Epithelial cell of esophagus (primary cell): ENCODE measurements around the gene PDZRN3.

Source experiments
- DNase-seq: peaks from one replicate; pipeline ENCODE4 v3.0.0; 2010; ENCODE audit warnings: low read depth
- H3K4me3 ChIP-seq: 2 replicates; pipeline ENCODE4 v1.5.1; 2011; ENCODE audit warnings: mild to moderate bottlenecking, low read length, control low read depth
- CTCF ChIP-seq: IDR thresholded peaks from 2 replicates; pipeline ENCODE4 v1.5.1; 2011; ENCODE audit warnings: low read depth, mild to moderate bottlenecking, low read length, control low read depth, inconsistent platforms; ENCODE audit not compliant: insufficient read depth; ENCODE audit errors: missing control alignments

Gene PDZRN3

GRCh38 chr3:73480187-73480672 is 144.5 kb downstream of the PDZRN3 start:
- DNase-seq: no peak

GRCh38 chr3:73479325-73479724 is 145.4 kb downstream of the PDZRN3 start:
- no peak overlapping the region for H3K4me3 ChIP-seq
- DNase-seq: no peak
- no peak for TF ChIP-seq CTCF

More at GRCh38 chr3:73480187-73480672, 144.5 kb downstream of the PDZRN3 start:
- TF ChIP-seq CTCF: no peak
- H3K4me3 ChIP-seq: no peak overlapping the region

GRCh38 chr3:73478858-73479257 is 145.9 kb downstream of the PDZRN3 start:
- H3K4me3 ChIP-seq: no peak overlapping the region
- no peak for TF ChIP-seq CTCF

GRCh38 chr3:73475717-73476116 is 149.0 kb downstream of the PDZRN3 start:
- DNase-seq: no peak
- no peak for TF ChIP-seq CTCF

More at GRCh38 chr3:73478858-73479257, 145.9 kb downstream of the PDZRN3 start:
- DNase-seq: no peak

GRCh38 chr3:73475175-73475574 is 149.6 kb downstream of the PDZRN3 start:
- no peak for TF ChIP-seq CTCF
- no peak overlapping the region for H3K4me3 ChIP-seq
- no peak for DNase-seq

More at GRCh38 chr3:73475717-73476116, 149.0 kb downstream of the PDZRN3 start:
- H3K4me3 ChIP-seq: no peak overlapping the region

- no peak for DNase-seq
These were observed 150.1 kb downstream of the PDZRN3 start for GRCh38 chr3:73474619-73475018.

More at GRCh38 chr3:73474619-73475018, 150.1 kb downstream of the PDZRN3 start:
- TF ChIP-seq CTCF: no peak
- no peak overlapping the region for H3K4me3 ChIP-seq
